B cell (primary cell): ENCODE results near the gene ST6GALNAC3. TPM values are rescaled to one million over a fixed set of nuclear protein-coding genes. Genes with fewer than 3 reads are reported as not detected.

Experiments
- ATAC-seq: fragments of 200-7000 bp; cut with Tn5 transposase; one replicate; pipeline ENCODE4 v1.10.0; 2021; ENCODE audit warnings: low read depth, mild to moderate bottlenecking, moderate number of reproducible peaks, moderate library complexity
- CTCF ChIA-PET: fragments of 350-600 bp; sonication (Branson Sonifier 250); formaldehyde crosslinking; loops from one replicate; lab custom pipeline; 2021; ENCODE audit warnings: antibody characterized with exemption, inconsistent platforms; lab: Charles Lee
- POLR2A ChIA-PET: fragments of 350-600 bp; sonication (Branson Sonifier 250); formaldehyde crosslinking; loops from one replicate; lab custom pipeline; 2021; ENCODE audit warnings: antibody characterized with exemption; lab: Charles Lee
- DNase-seq: peaks from one replicate; pipeline ENCODE4 v3.0.0; 2013
- H2AFZ ChIP-seq: 2 replicates; pipeline ENCODE4 v1.6.1; 2012; ENCODE audit warnings: mild to moderate bottlenecking, low read depth, low read length; ENCODE audit not compliant: insufficient read depth, poor library complexity, severe bottlenecking
- H3K27ac ChIP-seq, 2 donors: 1 replicate in 1 of 2; 2 replicates in 1 of 2; pipeline ENCODE4 v1.5.1; 2012 to 2013; ENCODE audit warnings: low read length in 2 of 2, mild to moderate bottlenecking in 2 of 2, moderate library complexity in 1 of 2
- H3K27me3 ChIP-seq, 4 experiments: fragments of 200-600 bp in 1 of 4; sonication (generic) in 1 of 4; replicated peaks in 1 of 4; 1 replicate in 2 of 4; 2 replicates in 2 of 4; pipeline versions ENCODE4 v1.6.1 to v1.7.0; 2013 to 2016; ENCODE audit warnings: low read length in 3 of 4, mild to moderate bottlenecking in 2 of 4, mixed read lengths in 1 of 4, moderate library complexity in 1 of 4; ENCODE audit not compliant: insufficient read depth in 4 of 4, control insufficient read depth in 3 of 4; ENCODE audit errors: control extremely low read depth in 1 of 4
- H3K36me3 ChIP-seq, 2 experiments: replicated peaks in 1 of 2; 1 replicate in 1 of 2; 2 replicates in 1 of 2; pipeline versions ENCODE4 v1.6.1 to v1.7.1; 2013; ENCODE audit warnings: low read length in 1 of 2; ENCODE audit not compliant: insufficient read depth in 2 of 2, control insufficient read depth in 1 of 2; ENCODE audit errors: control extremely low read depth in 1 of 2, extremely low read depth in 1 of 2
- H3K4me1 ChIP-seq, 2 donors: fragments of 200-600 bp in 1 of 2; sonication (generic) in 1 of 2; 1 replicate in 1 of 2; 2 replicates in 1 of 2; pipeline versions ENCODE4 v1.5.1 to v1.6.1; 2013 to 2017; ENCODE audit warnings: low read length in 2 of 2; ENCODE audit not compliant: control insufficient read depth in 2 of 2, insufficient read depth in 2 of 2
- H3K4me2 ChIP-seq: replicated peaks from 2 replicates; pipeline ENCODE3; 2012; ENCODE audit warnings: mild to moderate bottlenecking, low read depth, low read length; ENCODE audit not compliant: poor library complexity, severe bottlenecking
- H3K4me3 ChIP-seq, 5 experiments: fragments of 200-600 bp in 1 of 5; sonication (generic) in 1 of 5; 1 replicate in 3 of 5; 2 replicates in 2 of 5; pipeline versions ENCODE4 v1.5.1 to v1.7.0; 2011 to 2016; ENCODE audit warnings: low read length in 4 of 5, mild to moderate bottlenecking in 4 of 5, low read depth in 2 of 5, control low read depth in 1 of 5, moderate library complexity in 1 of 5; ENCODE audit not compliant: insufficient read depth in 1 of 5; ENCODE audit errors: control extremely low read depth in 1 of 5, extremely low read depth in 1 of 5
- H3K79me2 ChIP-seq: fragments of 200-600 bp; sonication (generic); one replicate; pipeline ENCODE4 v1.6.0; 2016; ENCODE audit warnings: low read length; ENCODE audit not compliant: control insufficient read depth, insufficient read depth
- H3K9ac ChIP-seq: fragments of 200-600 bp; sonication (generic); 2 replicates; pipeline ENCODE4 v1.6.1; 2017; ENCODE audit warnings: mild to moderate bottlenecking, low read length, moderate library complexity
- H3K9me3 ChIP-seq, 3 donors: one replicate each; pipeline versions ENCODE4 v1.6.1 to v1.7.1; 2013; ENCODE audit warnings: low read length in 2 of 3; ENCODE audit not compliant: control insufficient read depth in 2 of 3, insufficient read depth in 1 of 3; ENCODE audit errors: control extremely low read depth in 1 of 3
- H4K20me1 ChIP-seq: 2 replicates; pipeline ENCODE4 v1.6.0; 2012; ENCODE audit warnings: mild to moderate bottlenecking, low read length; ENCODE audit not compliant: insufficient read depth, control insufficient read depth, poor library complexity, severe bottlenecking
- H3K27ac Mint-ChIP-seq: one replicate; pipeline ENCODE4 v1.8.0; 2021; ENCODE audit warnings: mixed read lengths
- H3K27me3 Mint-ChIP-seq: one replicate; pipeline ENCODE4 v1.8.0; 2021; ENCODE audit warnings: mixed read lengths
- H3K4me1 Mint-ChIP-seq: one replicate; pipeline ENCODE4 v1.8.0; 2021; ENCODE audit warnings: mixed read lengths
- H3K4me3 Mint-ChIP-seq: one replicate; pipeline ENCODE4 v1.8.0; 2021; ENCODE audit warnings: mixed read lengths
- H3K9me3 Mint-ChIP-seq: one replicate; pipeline ENCODE4 v1.8.0; 2022; ENCODE audit warnings: mixed read lengths; ENCODE audit not compliant: insufficient read depth
- CTCF ChIP-seq: fragments of 200-600 bp; IDR thresholded peaks from one replicate; pipeline ENCODE4 v1.8.0; 2022; ENCODE audit warnings: antibody characterized with exemption, mild to moderate bottlenecking
- EZH2 ChIP-seq: IDR thresholded peaks from 2 replicates; pipeline ENCODE4 v1.6.1; 2012; ENCODE audit warnings: borderline replicate concordance, low read depth, mild to moderate bottlenecking, moderate library complexity, low read length; ENCODE audit not compliant: insufficient read depth, poor library complexity, severe bottlenecking
- WGBS: methylation state at CpG from one replicate; pipeline ENCODE4 v1.1.5; 2013; ENCODE audit warnings: missing lambda C conversion rate; ENCODE audit not compliant: insufficient coverage; 5-methylcytosine and 5-hydroxymethylcytosine counted together
- intact Hi-C: fragments of 100-400 bp; cut with micrococcal nuclease; formaldehyde crosslinking; loops from one replicate; pipeline ENCODE4 v1.10.0; 2022
- polyA plus RNA-seq: library from polyadenylated mRNA; depleted of rRNA; stranded (reverse); fragments of >200 nt; gene quantifications from 2 replicates; pipeline ENCODE4 v1.2.3, GENCODE V29; 2012
- total RNA-seq, 2 donors: library from RNA; stranded (reverse); fragments of 120-200 nt in 1 of 2; gene quantifications; 1 replicate in 1 of 2; 2 replicates in 1 of 2; pipeline versions ENCODE4 v1.2.3 to v1.2.4, GENCODE V29; 2013 to 2022

ST6GALNAC3 gene
- total and polyA plus RNA-seq, 2 donors (not counting 1 experiment from before 2014, with no cell fraction given), result 3.0 to 17.3 TPM

GRCh38 chr1:76480827-76481226, 406.3 kb downstream of the ST6GALNAC3 start:
- Mint-ChIP-seq H3K4me1 (peaks cover 9% of the 10 kb centered on the region), H3K9me3 (peaks cover under 1% of the 10 kb centered on the region), H3K27ac (no peak overlapping the region), H3K4me3 (no peak overlapping the region), H3K27me3 (no peaks in the 10 kb centered on the region)
- CTCF ChIA-PET, result no interaction called here
- Histone ChIP-seq H3K79me2 (no peaks in the 10 kb centered on the region), H3K27ac (no peak overlapping the region), H3K4me2 (no peak overlapping the region), H3K9ac (no peak overlapping the region), H4K20me1 (no peaks in the 10 kb centered on the region), H3K36me3 (no peaks in the 10 kb centered on the region), H3K9me3 (peaks cover 0 to 2% (median 0%) of the 10 kb centered on the region in 3 donors), H2AFZ (no peak overlapping the region), H3K4me1 (no peaks in the 10 kb centered on the region), H3K4me3 (no peak overlapping the region), H3K27me3 (no peaks in the 10 kb centered on the region)
- DNase-seq, result no peak
- POLR2A ChIA-PET, result no interaction called here
- TF ChIP-seq CTCF (no peak), EZH2 (no peak)
- intact Hi-C loops, result no loop called here
- ATAC-seq, result no peak

GRCh38 chr1:76481672-76482071, 407.1 kb downstream of the ST6GALNAC3 start:
- Histone ChIP-seq H3K79me2 (no peaks in the 10 kb centered on the region), H3K9me3 (peaks cover 0 to 2% (median 0%) of the 10 kb centered on the region in 3 donors), H3K27ac (no peak overlapping the region), H3K4me2 (no peak overlapping the region), H3K27me3 (no peaks in the 10 kb centered on the region), H3K4me1 (no peaks in the 10 kb centered on the region), H3K36me3 (no peaks in the 10 kb centered on the region), H3K9ac (no peak overlapping the region), H2AFZ (no peak overlapping the region), H3K4me3 (no peak overlapping the region), H4K20me1 (no peaks in the 10 kb centered on the region)
- no peak overlapping the region for H3K4me3 Mint-ChIP-seq
- ChIA-PET POLR2A (no interaction called here), CTCF (no interaction called here)
- H3K27me3 Mint-ChIP-seq, result no peaks in the 10 kb centered on the region
- H3K9me3 Mint-ChIP-seq, result no peaks in the 10 kb centered on the region
- no peak for TF ChIP-seq EZH2
- TF ChIP-seq CTCF, result no peak
- H3K4me1 Mint-ChIP-seq, result peaks cover 9% of the 10 kb centered on the region
- intact Hi-C loops, result no loop called here
- ATAC-seq (no peak), DNase-seq (no peak)
- no peak overlapping the region for H3K27ac Mint-ChIP-seq
- WGBS, result 75% methylated on average over 1 of the region's 1 CpG
